Endometrial microvascular endothelial cells (primary cell): ENCODE data around the gene LRP8. TPM values are rescaled to one million over a fixed set of nuclear protein-coding genes. Genes with fewer than 3 reads are reported as not detected.

Source experiments
- in situ Hi-C: cut with HindIII; loops from 2 replicates; pipeline ENCODE4 v1.10.0; 2017; ENCODE audit warnings: low sequenced_read_pairs, low pct_unique_long_range_greater_than_20kb; ENCODE audit errors: inconsistent ontology term
- total RNA-seq: library from RNA; depleted of rRNA; stranded (reverse); fragments of >200 nt; gene quantifications from one replicate; pipeline ENCODE4 v1.2.3, GENCODE V29; 2015; ENCODE audit errors: inconsistent ontology term

The LRP8 gene
- total RNA-seq, 1 donor from 2014 or later: 44.5 TPM

- in situ Hi-C loops: no loop called here
Observed at GRCh38 chr1:53256511-53257453, 71.1 kb downstream of the LRP8 start.

GRCh38 chr1:53255031-53255430 is 72.8 kb downstream of the LRP8 start:
- in situ Hi-C loops: no loop called here

- in situ Hi-C loops: no loop called here
Observed at GRCh38 chr1:53254011-53254640, 73.7 kb downstream of the LRP8 start.

GRCh38 chr1:53250325-53250724 is 77.5 kb downstream of the LRP8 start:
- in situ Hi-C loops: no loop called here

- in situ Hi-C loops: no loop called here
Observed at GRCh38 chr1:53249706-53250105, 78.2 kb downstream of the LRP8 start.

- in situ Hi-C loops: no loop called here
Observed at GRCh38 chr1:53246261-53247134, 81.4 kb downstream of the LRP8 start.

GRCh38 chr1:53244141-53244540 is 83.7 kb downstream of the LRP8 start:
- in situ Hi-C loops: no loop called here

GRCh38 chr1:53242381-53242780 is 85.5 kb downstream of the LRP8 start:
- in situ Hi-C loops: no loop called here

- in situ Hi-C loops: no loop called here
Observed at GRCh38 chr1:53241828-53242227, 86.0 kb downstream of the LRP8 start.

GRCh38 chr1:53238197-53239155 is 89.4 kb downstream of the LRP8 start, which contains the start of gene MAGOH:
Gene MAGOH (minus strand): TSS chr1:53238518. CDS start chr1:53238448, 70 bp downstream.
- in situ Hi-C loops: no loop called here

- in situ Hi-C loops: no loop called here
Observed at GRCh38 chr1:53237638-53238037, 90.2 kb downstream of the LRP8 start.

- in situ Hi-C loops: no loop called here
Observed at GRCh38 chr1:53220962-53221286, 106.9 kb downstream of the LRP8 start.

GRCh38 chr1:53220171-53220961 is 107.5 kb downstream of the LRP8 start, which contains the start of gene CZIB:
Gene CZIB (minus strand): TSS chr1:53220634. CDS start chr1:53220575, 59 bp downstream.
- in situ Hi-C loops: no loop called here

- in situ Hi-C loops: no loop called here
Observed at GRCh38 chr1:53219711-53220110, 108.2 kb downstream of the LRP8 start.

GRCh38 chr1:53218201-53218600 is 109.7 kb downstream of the LRP8 start:
- in situ Hi-C loops: no loop called here

- in situ Hi-C loops: no loop called here
Observed at GRCh38 chr1:53214376-53214940, 113.4 kb downstream of the LRP8 start.

GRCh38 chr1:53210954-53211353 is 116.9 kb downstream of the LRP8 start:
- in situ Hi-C loops: no loop called here
